Measurements from ENCODE around the gene TENT4B. TPM values are rescaled to one million over a fixed set of nuclear protein-coding genes. Genes with fewer than 3 reads are reported as not detected.

Gene TENT4B
- total RNA-seq, result 6.5 and 6.8 TPM in 2 replicates

DNA sequence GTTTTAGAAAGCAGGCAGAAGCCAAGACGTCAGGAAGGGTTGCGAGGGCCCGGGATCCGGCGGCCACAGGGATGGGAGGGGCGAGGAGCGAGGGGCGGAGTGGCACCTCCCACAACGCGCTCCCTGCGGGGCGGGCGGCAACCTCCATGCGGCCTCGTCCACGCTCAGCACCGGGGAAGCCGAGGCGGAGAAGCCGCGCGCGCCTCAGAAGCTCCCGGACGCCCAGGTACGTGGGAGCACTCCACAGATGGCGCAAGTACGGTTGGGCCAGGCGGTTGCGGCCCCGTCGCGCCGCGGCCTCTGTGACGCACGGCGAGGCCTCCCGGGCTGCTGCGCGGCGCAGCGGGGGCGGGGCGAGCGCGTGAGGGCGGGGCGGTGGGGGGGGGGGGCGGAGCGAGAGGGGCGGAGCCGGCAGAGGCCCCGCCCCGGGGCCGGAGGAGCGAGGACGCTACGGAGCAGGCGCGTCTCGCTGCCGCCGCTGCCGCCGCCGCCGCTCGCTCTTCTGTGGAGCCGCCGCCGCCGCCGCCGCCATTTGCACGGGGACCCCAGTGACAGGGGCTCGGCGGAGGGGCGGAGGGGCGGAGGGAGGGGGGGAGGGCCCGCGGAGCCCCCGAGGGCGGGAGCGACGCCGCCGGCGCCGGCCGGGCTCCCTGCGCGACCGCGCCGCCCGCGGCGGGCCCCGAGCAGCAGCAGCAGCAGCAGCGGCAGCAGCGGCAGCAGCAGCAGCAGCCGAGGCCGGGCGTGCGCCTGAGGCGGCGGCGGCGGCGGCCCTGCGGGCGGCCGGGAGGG, at the start of gene TENT4B:
Gene TENT4B, plus strand, starts transcription at position 500 of the 789 bp plus-strand sequence. CDS start 316 bp downstream, outside the sequence.

DNA sequence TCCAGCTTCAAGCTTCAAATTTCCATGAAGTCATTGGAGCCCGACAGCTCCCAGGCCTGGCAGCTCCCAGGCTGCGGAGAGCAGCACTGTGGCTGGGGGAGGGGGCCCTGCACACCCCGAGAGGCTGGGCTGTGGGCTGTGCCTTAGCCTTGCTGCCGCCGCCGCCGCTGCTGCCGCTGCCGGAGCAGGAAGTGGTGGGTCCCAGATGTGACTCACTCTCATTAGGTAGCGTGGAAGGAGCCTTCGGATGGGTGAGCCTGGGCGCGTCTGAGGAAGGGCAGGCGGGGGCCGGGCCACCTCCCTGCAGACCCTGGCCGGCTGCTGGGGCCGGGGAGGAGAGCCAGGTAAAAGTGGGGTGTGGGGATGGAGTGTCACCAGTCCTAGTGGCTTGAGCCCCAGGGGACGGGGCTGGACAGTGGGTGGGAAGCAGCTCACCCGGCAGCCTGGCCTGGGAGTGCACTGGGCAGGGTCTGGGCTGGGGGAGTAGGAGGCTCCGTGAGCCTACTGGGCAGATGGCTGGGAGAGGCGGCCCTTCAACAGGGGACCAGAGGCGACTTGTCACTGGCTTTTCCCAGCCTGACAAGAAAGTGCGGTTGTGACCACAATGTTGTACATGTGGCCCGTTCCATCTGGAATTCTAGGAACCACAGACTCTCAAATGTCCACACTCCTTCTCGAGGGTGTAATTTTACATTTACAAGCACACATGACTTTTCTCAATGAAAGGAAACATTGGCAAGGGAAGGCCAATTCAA, 113.4 kb downstream of the TENT4B start, which contains the start of gene ADCY7:
Gene ADCY7, plus strand, starts transcription at position 215 of the 755 bp plus-strand sequence. CDS start 21,629 bp downstream, outside the sequence.

Other genes starting within 250 kb of the TENT4B start
- gene CNEP1R1, start 128.1 kb upstream of the TENT4B start, total RNA-seq, result 25.1 and 26.3 TPM in 2 replicates
- gene HEATR3, start 87.3 kb upstream of the TENT4B start, total RNA-seq, result 16.2 and 19.0 TPM in 2 replicates
- gene ADCY7, start 113.2 kb downstream of the TENT4B start, total RNA-seq, result 26.1 and 47.4 TPM in 2 replicates
- 45.9 and 50.6 TPM in 2 replicates for gene BRD7, start 215.7 kb downstream of the TENT4B start, total RNA-seq

All from aortic smooth muscle cell (primary cell).